ENCODE measurements around the gene ZBTB9.

ZBTB9 gene

DNA sequence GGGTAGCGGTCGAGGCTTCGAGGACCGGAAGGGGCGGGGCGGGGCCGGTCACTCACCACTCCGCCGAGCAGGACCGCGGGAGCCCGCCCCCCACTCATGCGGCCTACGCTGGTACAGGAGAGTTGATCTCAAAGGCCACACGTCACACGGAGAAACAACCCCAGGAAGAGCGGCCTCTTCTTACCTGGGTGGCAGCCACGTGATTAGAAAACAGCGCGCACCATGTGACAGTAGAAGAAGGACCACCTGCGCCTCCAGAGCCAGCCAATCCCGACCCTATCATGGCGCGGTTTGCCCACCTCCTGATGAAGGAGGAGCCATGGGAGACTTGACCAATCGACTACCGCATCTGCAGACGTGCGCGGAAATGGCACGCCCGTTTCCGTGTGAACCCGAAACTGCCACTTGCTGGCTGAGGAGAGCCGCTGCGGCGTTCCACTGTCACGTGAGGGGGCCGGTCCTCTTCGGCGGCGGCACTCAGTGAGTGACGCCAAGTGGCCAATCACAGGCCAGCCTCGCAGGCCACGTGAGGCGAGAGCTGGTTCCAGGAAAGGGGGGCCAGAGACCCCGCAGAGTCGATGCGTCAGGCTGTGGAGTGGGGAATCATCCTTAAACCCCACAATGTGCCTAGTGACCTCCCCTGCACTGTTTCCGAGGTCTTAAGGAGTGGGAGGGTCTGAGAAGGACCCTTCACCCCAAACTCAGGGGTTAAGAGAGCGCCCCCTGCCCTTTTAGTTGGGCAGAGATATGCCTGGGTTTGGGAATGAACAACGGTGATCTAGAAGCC lies 36.3 kb upstream of the ZBTB9 start, which contains the start of gene CUTA:
Gene CUTA (minus strand): TSS at position 205 of the 787 bp plus-strand sequence. CDS start 107 bp downstream, at position 98.
- H3K4me3 ChIP-seq (ENCODE audit: low read depth, low read length) = peak within 1 kb of the TSS; percentile 46
- CTCF ChIA-PET = interaction anchor here (0.6 to 2.2 kb wide), 13 partner anchors 10 to 284 kb away, joined by 3 to 13 read pairs (median 4); partner anchors contain the start of genes B3GALT4 and BAK1
- peaks cover 0 to 34% of the 10 kb centered on the region in 2 experiments; a peak in 1 of 3 replicates for H3K36me3 ChIP-seq (ENCODE audit: control insufficient read depth in 2 of 2, insufficient read depth in 1 of 2, low read length in 2 of 2)
- no peaks in the 10 kb centered on the region for H3K4me1 ChIP-seq (ENCODE audit: control insufficient read depth, insufficient read depth, low read length)
- H3K27ac ChIP-seq (ENCODE audit: extremely low read depth, low read depth, low read length) = peak within 1 kb of the TSS; percentile 67
- POLR2A ChIA-PET = interaction anchor here (0.5 to 3.4 kb wide), 12 partner anchors 8 to 796 kb away, joined by 3 to 16 read pairs (median 8); partner anchors contain the start of genes B3GALT4, PHF1, RPS18 and VPS52
- no peaks in the 10 kb centered on the region for H3K9me3 ChIP-seq (ENCODE audit: control insufficient read depth, insufficient read depth, low read depth, low read length)
- TF ChIP-seq SP2 (tag by site-specific recombination; IDR thresholded peaks at IDR 0.05) (peak; percentile 99), ZBTB17 (tag by site-specific recombination; IDR thresholded peaks at IDR 0.05) (peak; percentile 100), ZNF623 (tag by site-specific recombination; IDR thresholded peaks at IDR 0.05) (no peak), ZBTB48 (tag by site-specific recombination; IDR thresholded peaks at IDR 0.05) (peak; percentile 35; the same call in 1 of the 2 replicates), ZNF600 (tag by site-specific recombination; IDR thresholded peaks at IDR 0.05) (no peak), ZNF843 (tag by site-specific recombination; IDR thresholded peaks at IDR 0.05) (peak; percentile 47; the same call in 1 of the 2 replicates), ZNF610 (tag by site-specific recombination; IDR thresholded peaks at IDR 0.05; ENCODE audit: borderline replicate concordance) (peak; percentile 75), GLIS2 (tag by site-specific recombination; IDR thresholded peaks at IDR 0.05) (peak; percentile 95), ZXDB (tag by site-specific recombination; IDR thresholded peaks at IDR 0.05) (peak; percentile 96), GLI2 (tag by site-specific recombination; IDR thresholded peaks at IDR 0.05; ENCODE audit: borderline replicate concordance, low read depth) (no peak), ZNF157 (tag by site-specific recombination; IDR thresholded peaks at IDR 0.05) (no peak), SCRT2 (tag by site-specific recombination; IDR thresholded peaks at IDR 0.05) (peak; percentile 92), ZNF341 (tag by site-specific recombination; IDR thresholded peaks at IDR 0.05; ENCODE audit: low read depth) (peak; percentile 80), ZBTB8A (tag by site-specific recombination; IDR thresholded peaks at IDR 0.05) (peak; percentile 11; the same call in 1 of the 2 replicates), WT1 (tag by site-specific recombination; IDR thresholded peaks at IDR 0.05) (peak; percentile 45; the same call in 1 of the 2 replicates), ZBTB21 (tag by site-specific recombination; IDR thresholded peaks at IDR 0.05) (peak; percentile 45; the same call in 1 of the 2 replicates)
- TF ChIP-seq, protein P1, sequence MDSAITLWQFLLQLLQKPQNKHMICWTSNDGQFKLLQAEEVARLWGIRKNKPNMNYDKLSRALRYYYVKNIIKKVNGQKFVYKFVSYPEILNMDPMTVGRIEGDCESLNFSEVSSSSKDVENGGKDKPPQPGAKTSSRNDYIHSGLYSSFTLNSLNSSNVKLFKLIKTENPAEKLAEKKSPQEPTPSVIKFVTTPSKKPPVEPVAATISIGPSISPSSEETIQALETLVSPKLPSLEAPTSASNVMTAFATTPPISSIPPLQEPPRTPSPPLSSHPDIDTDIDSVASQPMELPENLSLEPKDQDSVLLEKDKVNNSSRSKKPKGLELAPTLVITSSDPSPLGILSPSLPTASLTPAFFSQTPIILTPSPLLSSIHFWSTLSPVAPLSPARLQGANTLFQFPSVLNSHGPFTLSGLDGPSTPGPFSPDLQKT (IDR thresholded peaks at IDR 0.05; ENCODE audit: borderline replicate concordance, low read depth, low read length) = peak; percentile 38; the same call in 1 of the 2 replicates
- TF ChIP-seq, protein P2, sequence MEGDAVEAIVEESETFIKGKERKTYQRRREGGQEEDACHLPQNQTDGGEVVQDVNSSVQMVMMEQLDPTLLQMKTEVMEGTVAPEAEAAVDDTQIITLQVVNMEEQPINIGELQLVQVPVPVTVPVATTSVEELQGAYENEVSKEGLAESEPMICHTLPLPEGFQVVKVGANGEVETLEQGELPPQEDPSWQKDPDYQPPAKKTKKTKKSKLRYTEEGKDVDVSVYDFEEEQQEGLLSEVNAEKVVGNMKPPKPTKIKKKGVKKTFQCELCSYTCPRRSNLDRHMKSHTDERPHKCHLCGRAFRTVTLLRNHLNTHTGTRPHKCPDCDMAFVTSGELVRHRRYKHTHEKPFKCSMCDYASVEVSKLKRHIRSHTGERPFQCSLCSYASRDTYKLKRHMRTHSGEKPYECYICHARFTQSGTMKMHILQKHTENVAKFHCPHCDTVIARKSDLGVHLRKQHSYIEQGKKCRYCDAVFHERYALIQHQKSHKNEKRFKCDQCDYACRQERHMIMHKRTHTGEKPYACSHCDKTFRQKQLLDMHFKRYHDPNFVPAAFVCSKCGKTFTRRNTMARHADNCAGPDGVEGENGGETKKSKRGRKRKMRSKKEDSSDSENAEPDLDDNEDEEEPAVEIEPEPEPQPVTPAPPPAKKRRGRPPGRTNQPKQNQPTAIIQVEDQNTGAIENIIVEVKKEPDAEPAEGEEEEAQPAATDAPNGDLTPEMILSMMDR (tag by site-specific recombination; IDR thresholded peaks at IDR 0.05) = peak; percentile 90
- TF ChIP-seq, protein P3, sequence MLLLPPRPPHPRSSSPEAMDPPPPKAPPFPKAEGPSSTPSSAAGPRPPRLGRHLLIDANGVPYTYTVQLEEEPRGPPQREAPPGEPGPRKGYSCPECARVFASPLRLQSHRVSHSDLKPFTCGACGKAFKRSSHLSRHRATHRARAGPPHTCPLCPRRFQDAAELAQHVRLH (tag by site-specific recombination; IDR thresholded peaks at IDR 0.05) = peak; percentile 91; the same call in 1 of the 2 replicates
- TF ChIP-seq, protein P4, sequence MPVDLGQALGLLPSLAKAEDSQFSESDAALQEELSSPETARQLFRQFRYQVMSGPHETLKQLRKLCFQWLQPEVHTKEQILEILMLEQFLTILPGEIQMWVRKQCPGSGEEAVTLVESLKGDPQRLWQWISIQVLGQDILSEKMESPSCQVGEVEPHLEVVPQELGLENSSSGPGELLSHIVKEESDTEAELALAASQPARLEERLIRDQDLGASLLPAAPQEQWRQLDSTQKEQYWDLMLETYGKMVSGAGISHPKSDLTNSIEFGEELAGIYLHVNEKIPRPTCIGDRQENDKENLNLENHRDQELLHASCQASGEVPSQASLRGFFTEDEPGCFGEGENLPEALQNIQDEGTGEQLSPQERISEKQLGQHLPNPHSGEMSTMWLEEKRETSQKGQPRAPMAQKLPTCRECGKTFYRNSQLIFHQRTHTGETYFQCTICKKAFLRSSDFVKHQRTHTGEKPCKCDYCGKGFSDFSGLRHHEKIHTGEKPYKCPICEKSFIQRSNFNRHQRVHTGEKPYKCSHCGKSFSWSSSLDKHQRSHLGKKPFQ (tag by site-specific recombination; IDR thresholded peaks at IDR 0.05) = no peak
- TF ChIP-seq, protein P5, sequence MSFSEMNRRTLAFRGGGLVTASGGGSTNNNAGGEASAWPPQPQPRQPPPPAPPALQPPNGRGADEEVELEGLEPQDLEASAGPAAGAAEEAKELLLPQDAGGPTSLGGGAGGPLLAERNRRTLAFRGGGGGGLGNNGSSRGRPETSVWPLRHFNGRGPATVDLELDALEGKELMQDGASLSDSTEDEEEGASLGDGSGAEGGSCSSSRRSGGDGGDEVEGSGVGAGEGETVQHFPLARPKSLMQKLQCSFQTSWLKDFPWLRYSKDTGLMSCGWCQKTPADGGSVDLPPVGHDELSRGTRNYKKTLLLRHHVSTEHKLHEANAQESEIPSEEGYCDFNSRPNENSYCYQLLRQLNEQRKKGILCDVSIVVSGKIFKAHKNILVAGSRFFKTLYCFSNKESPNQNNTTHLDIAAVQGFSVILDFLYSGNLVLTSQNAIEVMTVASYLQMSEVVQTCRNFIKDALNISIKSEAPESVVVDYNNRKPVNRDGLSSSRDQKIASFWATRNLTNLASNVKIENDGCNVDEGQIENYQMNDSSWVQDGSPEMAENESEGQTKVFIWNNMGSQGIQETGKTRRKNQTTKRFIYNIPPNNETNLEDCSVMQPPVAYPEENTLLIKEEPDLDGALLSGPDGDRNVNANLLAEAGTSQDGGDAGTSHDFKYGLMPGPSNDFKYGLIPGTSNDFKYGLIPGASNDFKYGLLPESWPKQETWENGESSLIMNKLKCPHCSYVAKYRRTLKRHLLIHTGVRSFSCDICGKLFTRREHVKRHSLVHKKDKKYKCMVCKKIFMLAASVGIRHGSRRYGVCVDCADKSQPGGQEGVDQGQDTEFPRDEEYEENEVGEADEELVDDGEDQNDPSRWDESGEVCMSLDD (tag by site-specific recombination; IDR thresholded peaks at IDR 0.05) = peak; percentile 99
- TF ChIP-seq, protein P6, sequence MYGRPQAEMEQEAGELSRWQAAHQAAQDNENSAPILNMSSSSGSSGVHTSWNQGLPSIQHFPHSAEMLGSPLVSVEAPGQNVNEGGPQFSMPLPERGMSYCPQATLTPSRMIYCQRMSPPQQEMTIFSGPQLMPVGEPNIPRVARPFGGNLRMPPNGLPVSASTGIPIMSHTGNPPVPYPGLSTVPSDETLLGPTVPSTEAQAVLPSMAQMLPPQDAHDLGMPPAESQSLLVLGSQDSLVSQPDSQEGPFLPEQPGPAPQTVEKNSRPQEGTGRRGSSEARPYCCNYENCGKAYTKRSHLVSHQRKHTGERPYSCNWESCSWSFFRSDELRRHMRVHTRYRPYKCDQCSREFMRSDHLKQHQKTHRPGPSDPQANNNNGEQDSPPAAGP (tag by site-specific recombination; IDR thresholded peaks at IDR 0.05) = 0 out of 2 replicates have a peak, but pooled peaks have one; percentile 38
